Raji (cell line): ENCODE results near the gene ENOX1.

Experiments used
- POLR2A ChIP-seq: IDR thresholded peaks from 2 replicates; pipeline ENCODE4 v1.6.1; 2011; ENCODE audit warnings: low read depth, low read length, control low read depth; ENCODE audit not compliant: insufficient read depth

ENOX1 gene

GRCh38 chr13:43725460-43725859 is 61.3 kb downstream of the ENOX1 start:
- TF ChIP-seq POLR2A = no peak

GRCh38 chr13:43720780-43721397 is 65.9 kb downstream of the ENOX1 start:
- no peak for TF ChIP-seq POLR2A

GRCh38 chr13:43698758-43699157 is 88.0 kb downstream of the ENOX1 start:
- no peak for TF ChIP-seq POLR2A

- TF ChIP-seq POLR2A = no peak
These were observed 88.8 kb downstream of the ENOX1 start for GRCh38 chr13:43698009-43698408.

- TF ChIP-seq POLR2A = no peak
These were observed 89.4 kb downstream of the ENOX1 start for GRCh38 chr13:43697323-43697722.

GRCh38 chr13:43694146-43694664 is 92.6 kb downstream of the ENOX1 start:
- TF ChIP-seq POLR2A = no peak

GRCh38 chr13:43693639-43694038 is 93.1 kb downstream of the ENOX1 start:
- no peak for TF ChIP-seq POLR2A

GRCh38 chr13:43688227-43688907 is 98.4 kb downstream of the ENOX1 start:
- no peak for TF ChIP-seq POLR2A

GRCh38 chr13:43687038-43687437 is 99.7 kb downstream of the ENOX1 start:
- TF ChIP-seq POLR2A = no peak

GRCh38 chr13:43686557-43686956 is 100.2 kb downstream of the ENOX1 start:
- no peak for TF ChIP-seq POLR2A

- no peak for TF ChIP-seq POLR2A
These were observed 101.6 kb downstream of the ENOX1 start for GRCh38 chr13:43684963-43685725.

GRCh38 chr13:43682701-43683100 is 104.1 kb downstream of the ENOX1 start:
- no peak for TF ChIP-seq POLR2A

GRCh38 chr13:43676320-43676719 is 110.5 kb downstream of the ENOX1 start:
- no peak for TF ChIP-seq POLR2A

GRCh38 chr13:43675577-43675976 is 111.2 kb downstream of the ENOX1 start:
- no peak for TF ChIP-seq POLR2A

- TF ChIP-seq POLR2A = no peak
These were observed 116.8 kb downstream of the ENOX1 start for GRCh38 chr13:43669964-43670363.

GRCh38 chr13:43669101-43669500 is 117.7 kb downstream of the ENOX1 start:
- TF ChIP-seq POLR2A = no peak

- no peak for TF ChIP-seq POLR2A
These were observed 120.4 kb downstream of the ENOX1 start for GRCh38 chr13:43666403-43666802.

- TF ChIP-seq POLR2A = no peak
These were observed 121.4 kb downstream of the ENOX1 start for GRCh38 chr13:43665388-43665787.
